ENCODE measurements around the gene CTNNA1. TPM values are rescaled to one million over a fixed set of nuclear protein-coding genes. Genes with fewer than 3 reads are reported as not detected.

The CTNNA1 gene
- total RNA-seq, 1 donor from 2014 or later = 304 TPM

DNA sequence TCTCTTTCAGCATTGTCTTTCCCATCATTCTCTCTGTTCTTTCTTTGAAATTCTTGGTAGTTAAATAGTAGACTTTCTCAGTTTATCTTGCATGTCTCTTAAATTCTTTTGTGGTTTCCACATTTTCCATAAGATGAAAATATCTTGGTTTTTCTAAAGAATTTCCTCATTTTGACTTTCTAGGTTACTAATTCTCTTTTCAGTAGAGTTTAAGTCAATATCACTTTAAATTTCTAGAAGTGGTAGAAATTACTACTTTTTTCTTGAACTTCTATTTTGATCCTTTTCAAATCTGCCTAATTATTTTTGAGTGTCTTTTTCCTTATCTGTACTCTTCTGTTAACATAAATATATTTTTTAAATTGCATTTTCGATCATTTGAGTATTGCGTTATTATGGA, 145.5 kb downstream of the CTNNA1 start:
- intact Hi-C loops (cut with DNase I) = no loop called here
- Histone ChIP-seq H3K27ac (no peak overlapping the region), H3K36me3 (peaks cover 0 to 5% of the 10 kb centered on the region in 2 donors), H3K27me3 (no peaks in the 10 kb centered on the region), H3K9me3 (no peaks in the 10 kb centered on the region), H3K4me1 (no peaks in the 10 kb centered on the region), H3K4me3 (no peak overlapping the region)
- no peak for DNase-seq (ENCODE audit: extremely low spot score in 2 of 2)
- TF ChIP-seq, protein P1, sequence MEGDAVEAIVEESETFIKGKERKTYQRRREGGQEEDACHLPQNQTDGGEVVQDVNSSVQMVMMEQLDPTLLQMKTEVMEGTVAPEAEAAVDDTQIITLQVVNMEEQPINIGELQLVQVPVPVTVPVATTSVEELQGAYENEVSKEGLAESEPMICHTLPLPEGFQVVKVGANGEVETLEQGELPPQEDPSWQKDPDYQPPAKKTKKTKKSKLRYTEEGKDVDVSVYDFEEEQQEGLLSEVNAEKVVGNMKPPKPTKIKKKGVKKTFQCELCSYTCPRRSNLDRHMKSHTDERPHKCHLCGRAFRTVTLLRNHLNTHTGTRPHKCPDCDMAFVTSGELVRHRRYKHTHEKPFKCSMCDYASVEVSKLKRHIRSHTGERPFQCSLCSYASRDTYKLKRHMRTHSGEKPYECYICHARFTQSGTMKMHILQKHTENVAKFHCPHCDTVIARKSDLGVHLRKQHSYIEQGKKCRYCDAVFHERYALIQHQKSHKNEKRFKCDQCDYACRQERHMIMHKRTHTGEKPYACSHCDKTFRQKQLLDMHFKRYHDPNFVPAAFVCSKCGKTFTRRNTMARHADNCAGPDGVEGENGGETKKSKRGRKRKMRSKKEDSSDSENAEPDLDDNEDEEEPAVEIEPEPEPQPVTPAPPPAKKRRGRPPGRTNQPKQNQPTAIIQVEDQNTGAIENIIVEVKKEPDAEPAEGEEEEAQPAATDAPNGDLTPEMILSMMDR (IDR thresholded peaks at IDR 0.05) = no peak
- TF ChIP-seq POLR2A (IDR thresholded peaks at IDR 0.05) (no peak), POLR2AphosphoS5 (IDR thresholded peaks at IDR 0.05; ENCODE audit: insufficient read depth in 1 of 2, low read depth in 1 of 2) (no peak)

DNA sequence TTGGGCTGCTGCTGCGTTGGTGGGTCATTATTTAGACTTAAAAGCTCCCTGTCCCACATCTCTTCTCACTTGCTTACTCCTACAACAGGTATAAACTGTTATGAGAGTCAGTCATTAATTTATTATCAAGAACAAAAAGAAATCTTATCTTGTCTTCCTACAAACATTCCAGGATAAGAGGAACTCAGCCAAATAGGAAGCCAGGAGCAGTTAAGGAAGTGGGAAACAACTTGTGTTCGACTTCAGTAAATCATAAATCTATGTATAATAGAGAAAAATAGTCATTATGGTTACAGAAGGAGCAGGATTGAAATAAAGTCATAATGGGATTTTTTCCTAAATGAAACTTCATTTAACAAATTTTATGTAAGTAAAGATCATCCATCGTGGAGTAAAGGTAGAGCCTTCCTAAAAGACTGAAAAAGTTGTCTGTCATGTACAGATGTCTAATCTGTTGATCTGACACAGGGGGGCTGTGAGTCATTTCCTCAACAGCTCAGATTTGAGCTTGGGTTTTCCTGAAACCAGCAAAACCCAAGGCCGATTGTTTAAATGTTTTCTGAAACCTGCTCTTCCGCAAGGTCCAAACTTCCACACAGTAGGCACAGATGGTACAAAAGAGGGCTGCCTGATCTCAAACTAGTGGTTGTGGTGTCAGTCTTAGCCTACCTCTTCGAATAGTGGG, 147.2 kb downstream of the CTNNA1 start:
- Histone ChIP-seq H3K4me3 (no peak overlapping the region), H3K4me1 (no peaks in the 10 kb centered on the region), H3K27me3 (no peaks in the 10 kb centered on the region), H3K27ac (no peak overlapping the region), H3K36me3 (peaks cover 0 to 16% of the 10 kb centered on the region in 2 donors), H3K9me3 (no peaks in the 10 kb centered on the region)
- intact Hi-C loops (cut with DNase I) = no loop called here
- no peak for DNase-seq (ENCODE audit: extremely low spot score in 2 of 2)
- TF ChIP-seq POLR2A (IDR thresholded peaks at IDR 0.05) = no peak
- TF ChIP-seq POLR2AphosphoS5 (IDR thresholded peaks at IDR 0.05; ENCODE audit: insufficient read depth in 1 of 2, low read depth in 1 of 2) = peak in 1 of 2 donors; percentile 18

DNA sequence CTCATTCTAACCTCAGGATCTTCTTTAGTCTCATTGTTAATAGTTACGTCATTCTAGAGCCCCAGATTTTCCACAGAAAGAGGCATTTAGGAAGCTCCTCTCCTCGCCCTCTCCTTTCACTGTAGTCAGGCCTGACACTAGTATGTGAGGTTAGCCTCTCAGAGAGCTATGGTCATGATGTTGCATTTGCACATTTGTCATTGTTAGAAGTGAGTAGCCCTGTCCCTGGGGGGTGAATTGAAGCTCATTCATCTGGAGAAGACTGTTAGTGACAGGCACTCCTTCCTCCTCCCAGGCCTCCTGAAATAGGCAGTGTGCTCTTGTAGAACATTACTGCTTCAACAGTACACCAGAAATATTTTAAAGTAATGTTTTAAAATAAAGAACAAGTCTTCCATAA, 148.5 kb downstream of the CTNNA1 start:
- peaks cover 0 to 26% of the 10 kb centered on the region in 2 donors for H3K36me3 ChIP-seq
- no peak for TF ChIP-seq POLR2AphosphoS5 (IDR thresholded peaks at IDR 0.05; ENCODE audit: insufficient read depth in 1 of 2, low read depth in 1 of 2)
- TF ChIP-seq, protein P1 (IDR thresholded peaks at IDR 0.05) = no peak
- no peak for TF ChIP-seq POLR2A (IDR thresholded peaks at IDR 0.05)

DNA sequence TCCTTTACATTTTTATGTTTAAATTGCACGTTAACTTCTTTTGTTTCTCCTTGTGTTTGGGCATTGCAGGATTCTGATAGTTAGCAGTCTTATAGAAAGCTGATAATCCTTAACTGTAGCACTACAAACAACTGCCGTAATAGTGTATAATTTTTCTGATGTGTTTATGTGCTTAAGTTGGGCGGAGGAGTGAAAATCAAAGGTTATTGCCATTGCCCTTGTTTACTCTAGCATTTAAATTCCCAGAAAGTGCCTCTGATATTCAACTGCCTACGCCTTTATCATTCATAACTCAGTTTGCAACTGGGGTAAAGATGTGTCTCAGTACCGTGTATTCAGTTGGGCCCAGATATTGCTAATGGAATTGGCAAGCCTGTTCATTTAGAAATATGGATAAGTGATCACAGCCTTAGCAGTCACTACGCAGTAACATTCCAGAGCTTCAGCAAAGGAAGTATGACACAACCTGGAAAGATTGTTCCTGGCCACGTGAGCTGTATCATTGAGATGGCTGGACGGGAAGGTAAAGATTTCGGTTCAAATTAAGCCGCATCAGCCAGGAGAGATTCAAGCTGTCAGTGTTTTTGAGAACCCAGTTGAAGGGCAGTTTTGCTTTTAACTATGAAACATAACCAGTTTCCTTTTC, 150.0 kb downstream of the CTNNA1 start:
- no peak for TF ChIP-seq POLR2A (IDR thresholded peaks at IDR 0.05)
- TF ChIP-seq POLR2AphosphoS5 (IDR thresholded peaks at IDR 0.05; ENCODE audit: insufficient read depth in 1 of 2, low read depth in 1 of 2) = no peak
- TF ChIP-seq, protein P1 (IDR thresholded peaks at IDR 0.05) = no peak
- H3K27ac ChIP-seq = no peak overlapping the region
- no peaks in the 10 kb centered on the region for H3K27me3 ChIP-seq
- H3K4me3 ChIP-seq = no peak overlapping the region
- H3K9me3 ChIP-seq = no peaks in the 10 kb centered on the region
- DNase-seq (ENCODE audit: extremely low spot score in 2 of 2) = no peak
- H3K4me1 ChIP-seq = no peaks in the 10 kb centered on the region
- peaks cover 0 to 30% of the 10 kb centered on the region in 2 donors for H3K36me3 ChIP-seq
- intact Hi-C loops (cut with DNase I) = no loop called here

More for the DNA sequence above, 148.5 kb downstream of the CTNNA1 start:
- intact Hi-C loops (cut with DNase I) = no loop called here
- no peaks in the 10 kb centered on the region for H3K27me3 ChIP-seq
- H3K9me3 ChIP-seq = no peaks in the 10 kb centered on the region
- H3K4me1 ChIP-seq = no peaks in the 10 kb centered on the region
- H3K4me3 ChIP-seq = no peak overlapping the region
- H3K27ac ChIP-seq = no peak overlapping the region
- DNase-seq (ENCODE audit: extremely low spot score in 2 of 2) = no peak

DNA sequence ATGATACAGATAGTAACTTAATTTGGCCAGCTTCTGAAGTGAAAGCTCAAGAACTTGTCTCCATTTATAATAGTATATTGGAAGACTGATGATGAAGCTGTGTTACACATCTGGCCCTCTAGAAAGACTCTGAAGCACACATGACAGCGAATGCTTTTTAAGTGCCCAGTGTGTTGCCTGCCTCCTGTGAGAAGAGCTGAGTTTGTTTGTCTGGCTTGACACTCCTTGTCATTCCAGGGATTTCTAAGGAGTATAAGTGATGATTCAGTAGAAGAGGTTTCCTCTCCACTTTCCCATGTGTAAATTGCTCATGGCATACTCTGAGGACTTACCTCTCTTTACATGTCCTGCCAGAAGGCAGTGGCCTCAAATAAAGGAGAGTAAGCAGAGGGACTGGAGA, 152.3 kb downstream of the CTNNA1 start:
- H3K4me1 ChIP-seq = no peaks in the 10 kb centered on the region
- H3K9me3 ChIP-seq = no peaks in the 10 kb centered on the region
- no peak overlapping the region for H3K4me3 ChIP-seq
- no peak for DNase-seq (ENCODE audit: extremely low spot score in 2 of 2)
- peaks cover 0 to 30% of the 10 kb centered on the region in 2 donors for H3K36me3 ChIP-seq
- intact Hi-C loops (cut with DNase I) = no loop called here
- TF ChIP-seq, protein P1 (IDR thresholded peaks at IDR 0.05) = no peak
- TF ChIP-seq POLR2AphosphoS5 (IDR thresholded peaks at IDR 0.05; ENCODE audit: insufficient read depth in 1 of 2, low read depth in 1 of 2) = no peak
- TF ChIP-seq POLR2A (IDR thresholded peaks at IDR 0.05) = no peak
- H3K27me3 ChIP-seq = no peaks in the 10 kb centered on the region
- no peak overlapping the region for H3K27ac ChIP-seq
